K562 (cell line): ENCODE data around the gene NDC1. TPM values are rescaled to one million over a fixed set of nuclear protein-coding genes. Genes with fewer than 3 reads are reported as not detected.

ENCODE experiments used
- CCNT2 ChIP-seq: IDR thresholded peaks from 2 replicates; pipeline ENCODE4 v1.6.1; 2011; ENCODE audit warnings: borderline replicate concordance, low read depth, mild to moderate bottlenecking, moderate library complexity, mixed read lengths, low read length; ENCODE audit not compliant: insufficient read length; ENCODE audit errors: extremely low read depth
- EHMT2 ChIP-seq: fragments of 450-650 bp; IDR thresholded peaks from 2 replicates; pipeline ENCODE4 v1.6.1; 2018; ENCODE audit warnings: antibody characterized with exemption
- FOXA3 ChIP-seq, 2 experiments: fragments of 450-650 bp in 1 of 2; sonication (generic) in 1 of 2; formaldehyde crosslinking; IDR thresholded peaks in 1 of 2; conservative IDR thresholded peaks in 1 of 2; 2 replicates each; pipeline versions ENCODE4 v1.4.0 to v1.8.0; 2020 to 2022; ENCODE audit warnings: mild to moderate bottlenecking in 2 of 2, missing genetic modification reagents in 1 of 2
- HDAC2 ChIP-seq: fragments of 450-650 bp; IDR thresholded peaks from 2 replicates; pipeline ENCODE4 v1.6.1; 2016; ENCODE audit warnings: mild to moderate bottlenecking
- HOXB6 ChIP-seq: fragments of 250-450 bp; sonication (Bioruptor Pico); IDR thresholded peaks from 2 replicates; pipeline ENCODE4 v1.5.1; 2022; ENCODE audit warnings: mild to moderate bottlenecking, borderline replicate concordance
- IFI16 ChIP-seq: fragments of 250-450 bp; sonication (Bioruptor Pico); IDR thresholded peaks from 2 replicates; pipeline ENCODE4 v2.1.2; 2022; ENCODE audit warnings: mild to moderate bottlenecking, inconsistent platforms
- MECOM ChIP-seq: fragments of 250-450 bp; sonication (Bioruptor Pico); IDR thresholded peaks from 2 replicates; pipeline ENCODE4 v1.8.0; 2022; ENCODE audit warnings: inconsistent platforms
- MYBL2 ChIP-seq, 2 experiments: fragments of 450-650 bp in 1 of 2; sonication (generic) in 1 of 2; formaldehyde crosslinking in 1 of 2; IDR thresholded peaks; 2 replicates each; pipeline versions ENCODE4 v1.6.1 to v1.8.1; 2017 to 2022; ENCODE audit warnings: borderline replicate concordance in 1 of 2, inconsistent platforms in 1 of 2, low read depth in 1 of 2, mild to moderate bottlenecking in 1 of 2, missing genetic modification reagents in 1 of 2, moderate library complexity in 1 of 2
- MYNN ChIP-seq, 2 experiments: sonication (generic); formaldehyde crosslinking in 1 of 2; IDR thresholded peaks; 2 replicates each; pipeline versions ENCODE4 v1.5.0 to v1.6.1; 2016 to 2020; ENCODE audit warnings: antibody characterized with exemption in 1 of 2, missing genetic modification reagents in 1 of 2
- PHF20 ChIP-seq: fragments of 450-650 bp; IDR thresholded peaks from 2 replicates; pipeline ENCODE4 v1.6.1; 2018; ENCODE audit not compliant: partially characterized antibody
- PHF21A ChIP-seq: fragments of 450-650 bp; IDR thresholded peaks from 2 replicates; pipeline ENCODE4 v1.6.1; 2017; ENCODE audit warnings: low read depth, borderline replicate concordance
- RCOR1 ChIP-seq, 2 experiments: IDR thresholded peaks; 2 replicates each; pipeline ENCODE4 v1.6.1; 2012; ENCODE audit warnings: low read depth in 2 of 2, low read length in 2 of 2, borderline replicate concordance in 1 of 2, improper control_type of control experiment in 1 of 2
- SIN3A ChIP-seq, 2 experiments: fragments of 150-350 bp in 1 of 2; IDR thresholded peaks; 2 replicates each; pipeline ENCODE4 v1.6.1; 2011 to 2016; ENCODE audit warnings: borderline replicate concordance in 2 of 2, low read depth in 2 of 2, low read length in 2 of 2, mild to moderate bottlenecking in 2 of 2, moderate library complexity in 2 of 2; ENCODE audit not compliant: control insufficient read depth in 1 of 2
- SP2 ChIP-seq: IDR thresholded peaks from 2 replicates; pipeline ENCODE4 v1.6.1; 2011; ENCODE audit warnings: mild to moderate bottlenecking, low read depth, low read length, moderate library complexity; ENCODE audit not compliant: poor library complexity, severe bottlenecking; ENCODE audit errors: extremely low read depth
- SREBF1 ChIP-seq: fragments of 150-350 bp; IDR thresholded peaks from 2 replicates; pipeline ENCODE4 v1.6.1; 2014; ENCODE audit warnings: antibody characterized with exemption, low read depth, low read length, borderline replicate concordance
- STAT5B ChIP-seq: fragments of 250-450 bp; sonication (Bioruptor Pico); IDR thresholded peaks from 2 replicates; pipeline ENCODE4 v1.8.0; 2021; ENCODE audit warnings: mild to moderate bottlenecking, inconsistent platforms
- TGIF2 ChIP-seq: sonication (generic); formaldehyde crosslinking; IDR thresholded peaks from 2 replicates; pipeline ENCODE4 v1.8.1; 2022; ENCODE audit warnings: mild to moderate bottlenecking, missing genetic modification reagents, moderate library complexity
- THRAP3 ChIP-seq: fragments of 450-650 bp; IDR thresholded peaks from 2 replicates; pipeline ENCODE4 v1.6.1; 2016; ENCODE audit warnings: mild to moderate bottlenecking, inconsistent platforms, borderline replicate concordance
- ZBTB7A ChIP-seq: IDR thresholded peaks from 2 replicates; pipeline ENCODE4 v1.6.1; 2011; ENCODE audit warnings: low read depth, mild to moderate bottlenecking, low read length, moderate library complexity, borderline replicate concordance; ENCODE audit not compliant: control insufficient read depth
- polyA plus RNA-seq, 8 experiments: library from polyadenylated mRNA; depleted of rRNA in 4 of 8; stranded (reverse) in 5 of 8; unstranded in 3 of 8; fragments of >200 nt; fragmentation: Nextera tagmentation in 2 of 8; fragmentation: Illumina TruSeq in 1 of 8; extraction: Ambion mirVana in 2 of 8; extraction: Trizol in 1 of 8; gene quantifications; 2 replicates each; pipeline versions ENCODE4 v1.2.1 to v1.2.3, GENCODE V29; 2011 to 2014; ENCODE audit warnings: inconsistent platforms in 1 of 8, missing spikeins in 1 of 8
- total RNA-seq, 7 experiments: library from RNA; depleted of rRNA in 6 of 7; stranded (reverse); fragments of >200 nt in 6 of 7; fragmentation: Illumina TruSeq in 2 of 7; extraction: Trizol in 2 of 7; gene quantifications; 2 replicates each; pipeline versions ENCODE4 v1.2.1 to v1.2.3, GENCODE V29; 2011 to 2021; ENCODE audit warnings: low replicate concordance in 1 of 7
- TF ChIP-seq, protein P1 (sequence below): conservative IDR thresholded peaks from 2 replicates; pipeline ENCODE4 v1.6.1; 2011; ENCODE audit warnings: low read depth, mild to moderate bottlenecking, low read length; ENCODE audit not compliant: control insufficient read depth
- TF ChIP-seq, protein P2 (sequence below): fragments of 250-450 bp; sonication (Bioruptor Pico); IDR thresholded peaks from 2 replicates; pipeline ENCODE4 v1.5.0; 2020; ENCODE audit warnings: mild to moderate bottlenecking, borderline replicate concordance

Gene NDC1
- total and polyA plus RNA-seq, 9 of the 15 experiments (the other 6 are each of a cell fraction or from before 2014, with no cell fraction given): 26.9 to 102 (median 64.5) TPM

DNA sequence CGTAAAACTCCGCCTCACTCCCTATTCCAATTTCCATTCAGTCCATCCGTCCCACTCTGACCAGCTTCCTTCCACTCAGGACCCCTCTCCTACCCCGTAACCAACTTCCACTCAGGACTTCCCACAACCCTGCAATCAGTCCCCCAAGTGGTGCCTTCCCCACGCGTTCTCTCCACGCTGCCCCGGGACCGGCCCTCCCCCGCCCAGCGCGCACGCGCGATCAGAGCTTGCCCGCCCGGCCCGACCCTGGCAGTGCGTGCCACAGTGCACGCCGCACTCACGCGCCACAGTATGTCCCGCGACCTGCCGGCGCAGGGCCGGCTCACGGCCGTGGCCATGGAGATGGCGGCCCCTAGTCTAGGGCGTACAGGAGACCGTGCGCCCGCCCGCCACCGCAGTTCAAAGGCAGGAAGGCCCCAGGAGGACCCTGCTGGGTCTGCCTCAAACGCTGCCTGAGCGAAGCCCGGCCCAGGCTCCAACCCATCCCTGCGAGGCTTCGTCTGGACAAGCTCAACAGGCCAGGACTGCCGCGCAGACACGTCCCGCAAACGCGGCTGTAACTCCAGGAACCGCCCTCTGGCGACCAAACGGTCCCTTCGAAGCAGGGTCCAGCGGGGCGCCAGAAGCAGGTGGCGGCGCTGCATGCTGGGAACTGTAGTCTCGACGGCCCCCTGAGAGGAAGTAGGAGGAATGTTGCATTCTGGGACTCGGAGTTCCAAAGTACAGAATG is at the start of gene NDC1 (continued):
- TF ChIP-seq SREBF1 (0 out of 2 replicates have a peak, but pooled peaks have one; percentile 50), PHF21A (no peak), STAT5B (no peak), HOXB6 (no peak), MYBL2 (IDR thresholded peaks at IDR 0.05; ENCODE audit: low read depth) (peak; percentile 78; the same call in 1 of the 2 replicates), MYBL2 (CRISPR knock-in tag; IDR thresholded peaks at IDR 0.05; ENCODE audit: borderline replicate concordance) (no peak), THRAP3 (no peak), ZBTB7A (peak; percentile 89; the same call in 1 of the 2 replicates), CCNT2 (peak; percentile 35), SIN3A (IDR thresholded peaks at IDR 0.05; ENCODE audit: borderline replicate concordance in 2 of 2, control insufficient read depth in 1 of 2, low read depth in 2 of 2, low read length in 2 of 2) (peak; percentile 78 to 93; a peak in 3 of 4 replicates), EHMT2 (no peak), MECOM (CRISPR knock-in tag) (no peak), TGIF2 (CRISPR knock-in tag) (no peak), RCOR1 (IDR thresholded peaks at IDR 0.05; ENCODE audit: borderline replicate concordance in 1 of 2, low read depth in 2 of 2, low read length in 2 of 2) (peak; percentile 23 to 77), PHF20 (peak; percentile 71), HDAC2 (0 out of 2 replicates have a peak, but pooled peaks have one; percentile 41), MYNN (IDR thresholded peaks at IDR 0.05) (no peak), MYNN (CRISPR knock-in tag; IDR thresholded peaks at IDR 0.05) (no peak), FOXA3 (CRISPR knock-in tag; conservative IDR thresholded peaks at IDR 0.05 in 1 of 2, IDR thresholded peaks at IDR 0.05 in 1 of 2) (peak in 1 of 2 experiments; percentile 68; a peak in 2 of 4 replicates), SP2 (no peak), IFI16 (CRISPR knock-in tag) (no peak)
- TF ChIP-seq, protein P1, sequence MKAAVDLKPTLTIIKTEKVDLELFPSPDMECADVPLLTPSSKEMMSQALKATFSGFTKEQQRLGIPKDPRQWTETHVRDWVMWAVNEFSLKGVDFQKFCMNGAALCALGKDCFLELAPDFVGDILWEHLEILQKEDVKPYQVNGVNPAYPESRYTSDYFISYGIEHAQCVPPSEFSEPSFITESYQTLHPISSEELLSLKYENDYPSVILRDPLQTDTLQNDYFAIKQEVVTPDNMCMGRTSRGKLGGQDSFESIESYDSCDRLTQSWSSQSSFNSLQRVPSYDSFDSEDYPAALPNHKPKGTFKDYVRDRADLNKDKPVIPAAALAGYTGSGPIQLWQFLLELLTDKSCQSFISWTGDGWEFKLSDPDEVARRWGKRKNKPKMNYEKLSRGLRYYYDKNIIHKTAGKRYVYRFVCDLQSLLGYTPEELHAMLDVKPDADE: peak; percentile 100
- TF ChIP-seq, protein P2, sequence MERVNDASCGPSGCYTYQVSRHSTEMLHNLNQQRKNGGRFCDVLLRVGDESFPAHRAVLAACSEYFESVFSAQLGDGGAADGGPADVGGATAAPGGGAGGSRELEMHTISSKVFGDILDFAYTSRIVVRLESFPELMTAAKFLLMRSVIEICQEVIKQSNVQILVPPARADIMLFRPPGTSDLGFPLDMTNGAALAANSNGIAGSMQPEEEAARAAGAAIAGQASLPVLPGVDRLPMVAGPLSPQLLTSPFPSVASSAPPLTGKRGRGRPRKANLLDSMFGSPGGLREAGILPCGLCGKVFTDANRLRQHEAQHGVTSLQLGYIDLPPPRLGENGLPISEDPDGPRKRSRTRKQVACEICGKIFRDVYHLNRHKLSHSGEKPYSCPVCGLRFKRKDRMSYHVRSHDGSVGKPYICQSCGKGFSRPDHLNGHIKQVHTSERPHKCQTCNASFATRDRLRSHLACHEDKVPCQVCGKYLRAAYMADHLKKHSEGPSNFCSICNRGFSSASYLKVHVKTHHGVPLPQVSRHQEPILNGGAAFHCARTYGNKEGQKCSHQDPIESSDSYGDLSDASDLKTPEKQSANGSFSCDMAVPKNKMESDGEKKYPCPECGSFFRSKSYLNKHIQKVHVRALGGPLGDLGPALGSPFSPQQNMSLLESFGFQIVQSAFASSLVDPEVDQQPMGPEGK (CRISPR knock-in tag): no peak
